GM21381 (cell line): ENCODE data around the gene TXNDC11.

Experiments
- ATAC-seq: cut with Tn5 transposase; IDR thresholded peaks from one replicate; pipeline ENCODE4 v1.9.1; 2021; ENCODE audit warnings: mild to moderate bottlenecking, moderate library complexity; ENCODE audit not compliant: unreplicated experiment

TXNDC11 gene

DNA sequence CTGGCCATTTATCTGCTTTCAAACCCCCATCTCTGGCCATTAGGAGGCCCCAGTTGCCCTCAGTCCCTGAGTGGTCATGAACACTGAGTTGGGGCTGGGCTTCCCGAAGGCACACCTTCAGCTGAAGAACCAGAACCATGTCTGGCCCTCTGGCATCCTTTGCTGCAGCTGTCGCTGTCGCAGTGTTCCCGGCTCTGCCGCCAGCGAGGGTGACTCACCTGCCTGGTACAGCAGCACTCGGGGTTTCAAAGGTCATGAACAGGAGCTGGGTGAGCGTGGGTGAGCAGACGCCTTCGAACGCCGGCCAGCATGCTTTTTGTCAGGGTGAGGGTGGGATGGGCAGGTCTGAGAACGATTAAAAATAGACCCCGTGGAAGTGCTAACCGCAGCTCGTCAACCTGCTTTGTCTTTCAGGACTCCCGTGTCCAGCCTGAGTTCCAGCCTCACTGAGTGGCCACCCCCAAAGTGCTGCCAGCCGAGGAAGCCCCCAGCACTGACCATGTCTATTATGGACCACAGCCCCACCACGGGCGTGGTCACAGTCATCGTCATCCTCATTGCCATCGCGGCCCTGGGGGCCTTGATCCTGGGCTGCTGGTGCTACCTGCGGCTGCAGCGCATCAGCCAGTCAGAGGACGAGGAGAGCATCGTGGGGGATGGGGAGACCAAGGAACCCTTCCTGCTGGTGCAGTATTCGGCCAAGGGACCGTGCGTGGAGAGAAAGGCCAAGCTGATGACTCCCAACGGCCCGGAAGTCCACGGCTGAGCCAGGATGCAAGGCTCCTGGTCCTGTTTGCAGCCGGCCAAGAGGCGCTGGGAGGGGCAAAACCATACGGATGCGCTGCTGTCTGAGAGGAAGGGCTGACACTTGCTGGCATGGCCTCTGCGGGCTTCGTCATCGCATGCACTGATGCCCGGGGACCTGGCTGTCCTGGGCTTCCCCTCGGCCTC is 66.8 kb downstream of the TXNDC11 start:
- no peak for ATAC-seq

DNA sequence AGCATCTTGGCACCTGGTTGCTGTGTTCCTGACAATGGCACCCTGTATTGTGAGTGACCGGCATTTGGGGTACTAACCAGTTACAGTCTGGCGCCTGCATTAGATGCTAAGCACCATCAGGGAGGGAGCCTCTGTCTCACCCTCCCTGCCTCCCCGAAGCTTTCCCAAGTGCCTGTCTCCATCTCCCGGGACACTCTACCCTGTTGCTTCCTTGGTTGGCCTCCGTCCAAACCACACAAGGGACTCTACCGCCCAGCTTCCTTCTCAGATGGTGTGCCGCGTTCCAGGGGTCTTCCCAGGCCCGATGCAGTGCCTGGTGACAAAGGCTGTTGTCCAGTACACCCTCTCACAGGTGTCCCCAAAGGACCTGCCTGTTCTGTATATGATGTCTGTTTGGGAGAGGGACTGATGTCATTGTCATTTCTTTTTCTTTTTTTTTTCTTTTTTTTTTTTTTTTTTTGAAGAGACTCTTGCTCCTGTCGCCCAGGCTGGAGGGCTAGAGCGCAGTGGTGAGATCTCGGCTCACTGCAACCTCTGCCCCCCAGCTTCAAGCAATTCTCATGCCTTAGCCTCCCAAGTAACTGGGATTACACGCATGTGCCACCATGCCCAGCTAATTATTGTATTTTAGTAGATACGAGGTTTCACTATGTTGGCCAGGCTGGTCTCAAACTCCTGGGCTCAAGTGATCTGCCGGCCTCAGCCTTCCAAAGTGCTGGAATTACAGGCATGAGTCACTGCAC is 67.7 kb downstream of the TXNDC11 start:
- no peak for ATAC-seq

DNA sequence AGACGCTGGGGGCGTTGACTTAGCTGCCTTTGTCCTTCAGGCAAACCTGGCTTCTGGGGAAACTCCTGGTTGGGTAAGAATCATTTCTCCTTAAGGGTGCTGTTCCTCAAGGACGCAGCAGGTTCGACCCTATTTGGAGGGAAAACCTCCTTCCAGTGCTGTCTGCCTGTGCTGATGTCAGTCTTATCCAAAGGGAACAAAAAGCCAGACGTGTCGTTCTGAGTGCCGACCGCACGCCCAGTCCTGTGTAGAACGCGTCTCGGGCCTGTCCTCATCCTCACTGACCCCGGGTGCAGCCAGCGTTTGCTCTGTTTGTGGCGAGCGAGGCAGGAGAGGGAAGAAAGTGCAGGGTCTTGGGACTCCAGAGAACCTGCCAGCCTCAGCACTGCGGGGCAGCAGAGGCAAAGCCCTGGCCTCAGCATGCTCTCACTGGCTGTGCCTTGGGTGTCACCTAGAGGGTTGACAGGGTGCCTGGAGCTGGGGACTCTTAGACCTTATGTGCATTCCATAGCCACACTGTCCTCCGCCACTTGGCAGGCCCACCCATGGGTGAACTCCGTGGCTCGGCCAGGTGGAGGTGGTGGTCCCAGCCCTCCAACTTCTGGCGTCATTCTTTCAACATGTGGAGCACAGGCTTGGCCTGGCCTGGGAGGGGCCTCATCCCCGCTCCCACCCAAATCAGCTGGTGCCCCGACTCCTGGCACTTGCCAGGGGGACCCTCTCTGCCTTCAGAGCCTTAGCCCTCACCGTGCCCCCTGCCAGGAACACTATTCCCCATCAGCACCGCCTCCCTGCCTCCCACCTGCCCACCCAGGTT is 68.4 kb downstream of the TXNDC11 start:
- no peak for ATAC-seq

DNA sequence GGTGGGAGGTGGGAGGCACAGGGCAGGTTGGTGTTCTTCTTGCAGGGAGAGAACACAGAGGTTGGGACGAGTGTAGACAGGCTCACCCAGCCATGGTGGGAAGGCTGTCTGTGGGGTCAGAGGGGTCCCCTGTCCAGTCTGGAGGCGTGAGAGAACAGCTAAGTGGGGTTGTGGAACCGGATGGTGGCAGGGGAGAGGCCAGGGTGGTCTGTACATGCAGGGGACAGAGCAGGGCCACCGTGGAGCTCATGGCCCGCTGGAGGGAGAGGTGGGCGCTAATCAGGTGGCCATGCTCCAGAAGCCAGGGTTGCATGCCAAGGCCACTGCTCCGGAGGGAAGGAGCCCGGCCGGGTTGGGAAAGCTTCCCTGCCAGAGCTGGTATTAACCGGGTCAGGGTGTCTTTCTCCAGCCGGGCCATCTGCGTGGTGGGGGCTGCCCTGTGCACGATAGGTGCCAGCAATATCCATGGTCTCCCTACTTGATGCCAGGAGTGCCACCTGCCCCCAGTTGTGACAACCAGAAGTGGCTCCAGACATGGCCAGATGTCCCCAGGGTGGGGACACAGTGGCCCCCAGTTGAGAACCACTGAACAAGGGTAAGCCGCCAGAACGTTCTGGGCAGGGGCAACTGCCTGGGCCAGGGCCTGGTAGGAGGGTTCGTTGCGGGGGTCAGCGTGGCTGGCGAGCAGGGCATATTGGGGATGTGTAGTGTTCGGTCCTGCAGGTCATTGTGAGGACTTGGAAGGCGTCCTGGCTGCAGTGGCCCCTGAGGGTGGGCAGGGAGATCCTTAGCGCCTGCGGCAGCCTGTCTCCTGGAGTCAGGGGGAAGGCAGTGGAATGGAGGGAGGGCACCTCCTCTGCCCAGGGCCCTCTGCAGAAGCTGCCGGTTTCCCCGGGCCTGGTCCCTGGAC is 69.3 kb downstream of the TXNDC11 start:
- ATAC-seq: no peak

DNA sequence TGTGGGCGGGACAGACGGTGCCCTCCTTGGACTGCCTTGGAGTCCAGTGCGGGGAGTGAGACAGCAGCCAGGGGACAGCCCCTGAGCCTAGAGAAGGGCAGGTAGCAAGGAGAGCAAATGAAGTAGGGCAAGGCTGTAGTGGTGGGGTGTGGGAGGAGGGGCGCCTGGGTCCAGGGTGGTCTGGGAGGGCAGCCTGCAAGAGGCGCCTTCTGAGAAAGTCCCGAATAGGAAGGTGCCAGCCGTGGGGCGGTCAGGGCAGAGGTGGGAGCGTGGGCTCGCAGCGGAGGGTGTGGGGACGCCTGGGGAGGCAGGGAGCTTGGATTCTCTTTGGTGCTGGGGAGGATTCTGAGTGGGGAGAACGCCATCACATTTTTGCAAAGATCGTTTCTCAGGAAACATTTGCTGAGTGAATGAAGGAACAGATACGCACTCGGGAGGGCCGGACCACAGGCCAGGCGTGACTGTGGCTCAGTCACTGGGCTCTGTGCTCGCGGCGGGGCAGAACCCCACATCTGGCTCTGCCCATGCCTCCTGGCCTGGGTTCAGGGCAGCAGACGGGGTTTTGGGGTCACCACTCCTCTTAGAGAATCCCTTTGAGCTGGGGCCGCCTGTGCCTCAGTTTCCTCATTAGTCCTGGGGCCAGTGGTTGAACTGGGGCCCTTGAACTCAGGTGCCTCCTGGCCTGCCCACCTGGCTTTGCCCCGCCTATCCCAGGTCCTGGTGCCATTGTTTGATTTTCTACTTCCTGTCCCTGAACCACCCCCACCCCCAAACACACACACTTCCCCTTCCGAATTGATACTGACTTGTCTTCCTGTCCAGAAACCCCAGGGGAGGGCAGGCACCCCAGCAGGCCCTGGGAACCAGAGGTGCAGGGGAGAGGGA is 70.2 kb downstream of the TXNDC11 start:
- no peak for ATAC-seq

DNA sequence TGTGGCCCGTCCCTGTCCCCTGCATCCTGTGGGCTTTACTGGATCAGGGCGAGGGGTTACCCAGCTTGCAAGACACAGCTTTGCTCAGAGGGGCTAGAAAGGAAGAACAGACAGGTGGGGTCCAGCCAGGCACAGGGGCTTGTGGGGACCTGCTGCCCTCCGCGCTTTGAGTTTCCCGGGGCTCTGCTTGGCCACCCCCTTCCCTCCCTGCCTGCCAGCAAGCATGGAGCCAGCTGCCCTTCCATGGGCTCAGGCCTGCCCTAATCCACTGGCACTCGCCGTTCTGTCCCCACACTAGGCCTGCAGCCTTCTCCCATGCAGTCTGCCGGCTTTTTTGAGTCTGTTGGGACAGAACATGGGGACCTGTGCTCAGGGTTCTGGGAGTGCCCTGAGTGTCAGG is 71.0 kb downstream of the TXNDC11 start:
- ATAC-seq: no peak

DNA sequence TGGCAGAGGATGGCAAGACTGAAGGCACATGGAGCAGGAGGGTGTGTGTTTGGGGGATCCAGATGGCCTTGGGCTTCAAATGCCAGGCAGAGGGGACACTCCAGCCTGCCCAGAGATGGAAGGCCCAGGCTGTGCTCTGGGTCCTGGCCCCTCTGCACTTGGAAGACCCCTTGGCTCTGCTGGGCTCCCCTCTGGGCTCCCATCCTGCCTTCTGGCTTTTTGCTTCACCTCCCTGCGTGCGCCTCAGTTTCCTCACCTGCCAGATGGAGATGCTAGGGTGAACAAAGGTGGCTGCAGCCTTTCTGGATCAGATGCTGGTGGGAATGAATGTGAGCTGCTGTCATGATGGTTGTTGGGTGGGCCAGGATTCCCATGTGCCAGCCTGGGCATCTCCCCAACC is 71.4 kb downstream of the TXNDC11 start:
- ATAC-seq: no peak

DNA sequence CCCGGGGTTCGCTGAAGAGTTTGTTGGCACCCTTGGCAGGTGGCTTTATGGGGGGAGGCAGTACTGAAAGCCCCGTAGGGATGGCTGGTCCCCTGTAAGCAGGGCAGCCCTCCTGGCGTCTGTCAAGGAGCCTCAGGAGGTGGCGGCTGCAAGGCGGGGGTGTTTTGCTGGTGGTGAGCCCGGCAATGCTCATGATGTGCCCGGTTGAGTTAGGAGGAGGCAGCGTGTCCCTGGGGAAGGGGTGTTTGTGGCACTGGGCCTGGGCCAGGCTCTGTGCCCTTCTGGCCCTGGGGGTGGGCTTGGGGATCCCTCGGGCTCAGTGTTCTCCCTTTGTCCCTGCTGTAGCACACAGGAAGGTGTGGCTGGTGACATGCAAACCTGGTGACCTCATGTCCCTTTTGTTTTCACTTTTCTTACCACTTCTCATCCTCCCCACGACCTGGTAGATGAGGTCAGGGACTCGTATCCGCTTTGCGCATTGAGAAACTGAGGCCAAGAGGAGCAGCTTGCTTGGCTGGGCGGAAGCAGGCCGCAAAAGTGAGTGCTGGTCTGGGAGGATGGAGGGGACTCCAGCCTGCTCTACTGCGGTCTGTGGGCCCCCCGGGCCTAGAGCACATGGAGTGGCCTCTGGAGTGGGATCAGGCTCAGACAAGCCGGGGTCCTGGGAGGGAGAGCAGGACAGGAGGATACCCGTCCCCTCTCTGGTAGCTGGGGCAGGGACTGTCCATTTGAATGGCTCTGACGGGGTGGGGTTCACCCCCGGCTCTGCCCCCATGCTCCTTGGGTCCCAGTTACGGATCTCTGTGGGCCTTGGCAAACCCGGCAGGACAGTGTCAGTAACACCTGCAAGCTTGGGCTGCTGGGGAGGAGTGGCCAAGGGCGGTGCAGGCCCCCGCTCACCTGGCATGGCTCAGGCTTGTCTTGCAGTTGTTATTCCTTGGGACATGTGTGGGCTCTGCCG is 72.2 kb downstream of the TXNDC11 start:
- ATAC-seq: no peak

DNA sequence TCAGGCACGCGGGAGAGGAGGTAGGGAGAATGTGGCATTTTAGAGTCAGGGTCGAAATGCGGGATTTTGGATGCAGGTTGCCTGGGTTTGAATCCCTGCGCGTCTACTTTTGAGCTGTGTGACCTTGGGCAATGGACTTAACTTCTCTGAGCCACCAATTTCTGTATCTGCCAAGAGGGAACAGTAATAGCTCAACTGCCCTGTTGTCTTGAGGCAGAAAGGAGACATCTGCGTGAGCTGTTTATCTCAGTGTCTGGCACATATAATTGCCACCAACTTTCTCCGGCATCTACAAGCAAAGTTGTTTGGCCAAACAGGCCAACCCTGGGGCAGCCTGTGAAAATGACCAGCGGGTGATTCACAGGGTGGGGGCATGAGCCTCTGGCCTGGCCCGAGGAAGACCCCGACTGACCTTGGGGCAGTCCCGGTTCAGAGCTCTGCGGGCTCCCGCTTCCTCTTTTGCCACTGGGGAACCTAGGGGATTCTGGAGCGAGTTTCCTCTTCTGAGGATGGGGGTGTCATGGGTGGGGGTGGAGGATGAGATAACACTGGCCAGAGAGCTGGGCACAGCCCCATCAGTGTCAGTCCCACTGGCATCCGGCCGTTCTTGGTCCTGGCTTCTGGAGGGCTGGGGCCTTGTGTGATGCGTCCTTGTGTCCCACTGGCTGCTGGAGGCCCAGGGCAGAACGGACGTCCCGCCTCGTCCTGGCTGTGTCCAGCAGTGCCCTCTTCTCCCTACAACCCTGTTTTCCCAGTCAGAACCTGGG is 73.1 kb downstream of the TXNDC11 start:
- no peak for ATAC-seq

DNA sequence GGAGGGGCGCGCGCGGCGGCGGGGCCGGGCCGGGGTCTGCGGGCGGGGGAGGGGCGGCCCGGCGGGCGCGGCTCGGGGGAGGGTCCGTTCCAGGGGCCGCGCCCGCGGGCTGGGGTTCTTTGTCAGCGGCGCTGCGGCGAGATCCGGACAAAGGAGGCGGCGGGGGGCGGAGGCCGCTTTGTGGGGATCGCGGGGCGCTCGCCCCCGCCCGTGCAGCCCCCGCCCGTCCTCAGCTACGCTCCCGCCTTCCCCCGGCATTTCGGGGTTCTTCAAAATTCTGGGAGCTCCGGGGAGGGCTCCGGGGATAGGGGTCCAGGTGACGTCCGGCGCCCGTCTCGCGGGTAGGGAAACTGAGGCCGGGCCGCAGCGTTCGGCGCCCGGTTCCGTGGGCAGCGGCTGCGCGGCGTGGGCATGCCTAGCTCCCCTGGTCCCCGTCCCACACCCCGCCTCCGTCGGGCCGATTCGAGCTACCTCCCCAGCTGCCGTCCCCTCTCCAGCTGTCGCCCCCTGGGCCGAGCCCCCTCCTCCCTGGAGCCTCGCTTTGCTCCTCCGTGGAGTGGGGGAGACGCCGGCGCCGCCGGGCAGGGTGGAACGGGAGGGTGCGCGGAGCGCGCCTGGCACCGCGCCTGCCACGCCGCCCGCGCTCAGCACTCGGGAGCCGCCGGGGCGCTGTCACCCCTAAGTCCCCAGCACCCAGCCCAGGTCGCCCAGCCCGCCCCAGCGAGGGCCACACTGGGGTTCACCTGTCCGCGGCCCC is 73.9 kb downstream of the TXNDC11 start:
- no peak for ATAC-seq

DNA sequence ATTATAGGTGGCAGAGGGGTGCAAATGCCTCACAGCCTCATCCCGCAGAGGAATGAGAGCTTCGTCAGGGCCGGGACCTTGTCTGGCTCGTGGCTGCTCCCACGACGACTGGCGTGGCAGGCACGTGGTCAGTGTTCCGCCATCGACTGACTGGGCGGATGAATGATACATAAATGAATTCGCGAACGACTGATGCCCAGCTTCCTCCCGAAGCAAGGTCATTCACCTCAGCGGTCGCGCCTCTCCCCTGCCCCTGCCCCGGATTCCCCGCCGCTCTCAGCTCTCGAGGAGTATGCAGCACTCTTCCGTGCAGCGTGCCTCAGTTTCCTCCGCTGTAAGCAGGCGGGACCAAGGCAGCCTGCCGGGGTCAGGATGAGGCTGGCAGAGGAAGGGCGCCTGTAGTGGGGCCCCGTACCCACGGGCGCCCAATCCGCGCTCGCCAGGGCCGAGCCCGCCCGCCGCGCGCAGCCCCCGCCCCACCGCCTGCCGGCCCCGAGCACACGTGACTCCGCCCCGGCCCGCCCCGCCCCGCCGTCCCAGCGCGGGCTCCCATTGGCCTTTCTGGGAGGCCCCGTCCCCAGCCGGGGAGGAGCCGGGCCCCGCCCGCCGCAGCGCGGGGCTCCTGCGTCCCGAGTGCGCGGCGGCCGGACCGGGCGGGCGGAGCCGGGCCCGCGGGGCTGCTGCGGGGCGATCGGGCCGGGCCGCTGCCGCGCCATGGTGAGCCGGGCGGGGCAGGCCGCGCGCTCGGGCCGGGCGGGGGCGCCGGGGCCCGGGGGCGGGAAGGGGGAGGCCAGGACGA is 74.6 kb downstream of the TXNDC11 start, which contains the start of gene SNN:
TSS of gene SNN (plus strand) at position 632 of the 799 bp plus-strand sequence. CDS start 7,605 bp downstream, outside the sequence.
- ATAC-seq: peak; percentile 58

DNA sequence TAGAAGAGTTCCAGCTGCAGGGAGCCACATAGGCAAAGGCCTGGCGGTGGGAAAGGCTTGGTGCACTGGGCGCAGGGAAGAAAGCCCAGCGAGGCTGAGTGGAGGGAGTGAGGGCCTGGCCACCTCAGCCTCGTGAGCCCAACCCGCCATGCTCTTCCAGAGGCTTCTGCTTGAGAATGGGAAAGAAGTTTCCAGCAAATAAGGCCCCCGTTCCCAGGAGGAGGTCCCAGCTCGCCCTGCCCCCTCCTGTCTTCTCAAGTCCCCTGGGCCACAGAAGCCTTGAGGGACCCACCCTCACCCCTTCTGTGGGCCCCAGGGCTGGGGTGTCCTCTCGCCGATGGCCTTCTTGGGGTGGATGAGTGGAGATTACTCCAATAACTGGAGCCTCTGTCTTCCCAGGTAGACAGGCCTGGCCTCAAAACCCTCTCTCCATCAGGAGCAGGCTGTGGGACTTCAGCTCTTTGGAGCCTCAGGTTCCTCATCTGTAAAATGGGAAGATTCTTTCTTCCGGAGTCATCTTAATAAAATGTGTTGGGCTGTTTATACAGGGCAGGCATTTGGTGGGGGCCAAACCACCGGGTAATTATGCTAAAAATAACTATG is 75.3 kb downstream of the TXNDC11 start:
- ATAC-seq: no peak

DNA sequence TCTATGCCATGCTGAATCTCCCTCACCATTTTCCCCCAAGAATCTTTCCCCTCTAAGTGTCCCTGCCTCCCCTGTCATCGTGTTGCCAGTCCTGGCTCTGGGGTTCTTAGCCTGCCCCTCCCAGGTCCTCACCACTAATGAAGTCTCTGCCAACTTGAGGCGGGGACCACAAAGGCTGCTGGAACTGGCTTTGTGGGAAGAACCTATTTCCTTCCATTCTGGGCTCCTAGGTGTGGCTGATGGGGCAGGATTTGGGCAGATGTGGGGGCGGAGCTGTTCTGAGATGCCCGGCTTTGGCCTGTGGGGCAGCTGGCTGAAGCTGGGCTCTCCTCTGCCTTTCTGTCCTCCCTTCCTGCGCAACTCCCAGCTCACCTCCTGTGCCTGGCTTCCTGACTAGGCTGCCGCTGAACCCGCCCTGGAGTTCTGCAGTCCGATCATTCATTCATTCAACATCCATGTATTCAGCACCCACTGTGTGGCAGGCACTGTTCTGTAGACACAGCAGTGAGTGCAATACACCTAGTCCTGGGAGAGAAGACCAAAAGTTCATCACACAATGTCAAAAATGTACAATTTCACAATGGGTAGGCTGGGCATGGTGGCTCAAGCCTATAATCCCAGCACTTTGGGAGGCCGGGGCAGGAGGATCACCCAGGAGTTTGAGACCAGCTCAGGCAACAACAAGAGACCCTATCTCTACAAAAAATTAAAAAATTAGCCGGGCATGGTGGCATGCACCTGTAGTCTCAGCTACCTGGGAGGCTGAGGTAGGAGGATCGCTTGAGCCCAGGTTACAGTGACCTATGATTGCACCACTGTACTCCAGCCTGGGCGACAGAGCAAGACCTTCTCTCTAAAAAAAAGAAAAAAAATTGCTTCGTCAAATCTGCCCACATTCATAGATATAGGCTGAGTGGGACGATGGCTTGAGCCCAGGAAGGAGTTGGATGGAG is 76.3 kb downstream of the TXNDC11 start:
- no peak for ATAC-seq

DNA sequence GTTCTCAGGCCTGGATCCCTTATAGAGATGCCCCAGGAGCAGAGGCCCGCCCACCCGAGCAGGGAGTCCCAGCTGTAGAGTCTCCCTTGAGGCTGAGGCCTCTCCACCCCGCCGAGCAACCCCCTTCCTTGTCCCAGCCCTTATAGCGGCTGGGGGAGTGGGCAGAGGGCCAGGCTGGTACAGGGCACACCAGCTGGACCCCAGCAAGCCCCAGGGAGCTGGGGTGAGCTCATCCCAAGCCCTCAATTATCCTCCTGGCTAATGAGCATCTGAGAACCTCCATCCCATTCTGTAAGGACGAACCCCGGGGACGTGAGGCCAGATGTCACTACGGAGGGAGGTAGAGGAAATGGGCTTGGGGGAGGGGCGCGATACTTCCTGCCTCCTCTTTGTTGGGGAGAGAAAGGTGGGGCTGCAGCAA is 77.6 kb downstream of the TXNDC11 start:
- no peak for ATAC-seq
